GM19023 (cell line): ENCODE data around the gene PDZD4.

Experiments used
- ATAC-seq: cut with Tn5 transposase; IDR thresholded peaks from one replicate; pipeline ENCODE4 v1.9.1; 2021; ENCODE audit warnings: mild to moderate bottlenecking, moderate library complexity; ENCODE audit not compliant: unreplicated experiment

Gene PDZD4

GRCh38 chrX:153812220-153812619 is 18.1 kb downstream of the PDZD4 start:
- ATAC-seq: no peak

DNA sequence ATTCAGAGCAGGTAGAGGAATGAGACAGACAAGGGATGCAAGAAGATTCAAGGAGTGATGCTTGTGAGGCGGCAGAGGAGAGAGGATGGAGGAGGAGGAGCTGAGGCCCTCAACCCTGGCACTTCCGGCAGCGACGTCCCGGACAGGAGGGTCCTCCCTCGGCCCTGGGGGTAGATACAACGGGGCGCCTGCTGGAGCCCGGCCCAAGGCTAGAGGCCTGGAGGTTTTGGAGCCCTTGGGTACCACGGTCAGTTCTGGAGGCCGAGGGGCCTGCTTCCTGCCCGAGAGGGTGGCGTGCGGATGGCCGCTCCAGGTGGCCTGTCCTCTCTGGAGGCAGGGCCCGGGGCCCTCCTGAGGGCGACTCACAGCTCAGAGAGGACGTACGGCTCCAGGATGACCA is 22.4 kb downstream of the PDZD4 start:
- ATAC-seq: no peak

DNA sequence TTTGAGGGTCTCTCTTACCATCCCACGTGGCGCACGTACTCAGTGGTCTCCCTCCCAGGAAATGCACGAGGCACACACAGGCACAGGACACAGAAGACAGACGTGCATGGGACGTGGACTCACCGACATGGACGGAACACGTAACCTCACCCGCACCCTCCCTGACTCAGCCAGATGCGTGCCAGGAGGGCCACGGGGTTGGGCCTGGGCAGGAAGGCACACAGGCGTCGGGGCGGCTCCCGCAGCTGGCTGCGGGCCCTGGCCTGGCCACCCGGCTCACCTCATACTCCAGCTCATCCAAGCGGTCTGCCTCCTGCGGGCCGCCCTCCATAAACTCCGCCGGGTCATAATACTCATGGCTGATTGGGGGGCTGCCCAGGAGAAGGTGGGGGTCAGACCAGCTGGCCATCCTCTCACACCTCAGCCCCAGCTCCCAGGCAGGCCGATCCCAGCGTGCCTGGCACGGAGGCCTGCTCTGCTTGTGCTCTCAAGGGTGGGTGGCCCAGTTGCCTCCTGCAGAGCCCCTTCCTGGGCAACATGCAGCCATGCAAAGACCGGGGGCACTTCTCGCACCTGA is 23.3 kb downstream of the PDZD4 start:
- no peak for ATAC-seq

- no peak for ATAC-seq
These were observed 24.9 kb downstream of the PDZD4 start for GRCh38 chrX:153805436-153805835.

DNA sequence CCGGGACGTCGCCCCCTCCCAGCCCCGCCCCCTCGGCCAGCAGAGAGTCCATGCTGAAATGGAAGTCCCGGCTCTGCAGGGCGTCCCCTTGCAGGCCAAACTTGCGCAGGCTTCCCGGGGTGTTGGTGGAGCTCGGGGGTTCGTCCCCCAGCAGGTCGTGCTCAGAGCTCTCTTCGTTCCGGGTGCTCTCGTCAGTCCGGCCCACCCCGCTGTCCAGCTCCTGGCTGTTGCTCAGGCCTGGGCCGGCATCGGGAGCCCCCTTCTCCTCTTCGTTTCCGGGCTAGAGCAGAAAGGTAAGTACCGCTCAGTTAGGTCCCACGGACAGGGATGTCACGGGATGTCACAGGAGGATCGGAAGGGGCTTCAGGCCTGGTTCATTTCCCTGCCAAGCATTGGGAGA is 25.7 kb downstream of the PDZD4 start:
- ATAC-seq: no peak

DNA sequence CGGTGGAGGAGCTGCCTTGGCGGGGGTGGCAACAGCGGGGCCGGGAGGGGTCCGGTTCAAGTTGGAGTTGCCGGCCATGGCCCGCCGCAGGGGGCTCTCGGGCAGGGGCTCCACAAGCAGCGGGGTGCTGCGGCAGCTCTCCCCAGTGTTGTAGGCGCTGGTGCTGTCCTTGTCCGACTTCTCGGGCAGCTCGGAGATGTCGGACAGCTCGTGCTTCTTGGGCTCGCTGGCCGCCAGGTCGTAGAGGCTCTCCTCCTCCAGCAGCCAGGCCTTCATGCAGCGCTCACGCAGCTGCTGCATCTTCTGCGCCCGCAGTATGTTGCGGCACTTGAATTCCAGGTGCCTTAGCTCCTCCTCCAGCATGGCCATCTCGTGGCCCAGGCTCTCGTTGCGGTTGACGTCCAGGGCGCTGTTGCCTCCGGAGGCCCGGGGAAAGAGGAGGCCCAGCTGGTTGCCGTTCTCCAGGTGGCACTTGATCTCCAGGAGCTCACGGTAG is 26.2 kb downstream of the PDZD4 start:
- no peak for ATAC-seq

DNA sequence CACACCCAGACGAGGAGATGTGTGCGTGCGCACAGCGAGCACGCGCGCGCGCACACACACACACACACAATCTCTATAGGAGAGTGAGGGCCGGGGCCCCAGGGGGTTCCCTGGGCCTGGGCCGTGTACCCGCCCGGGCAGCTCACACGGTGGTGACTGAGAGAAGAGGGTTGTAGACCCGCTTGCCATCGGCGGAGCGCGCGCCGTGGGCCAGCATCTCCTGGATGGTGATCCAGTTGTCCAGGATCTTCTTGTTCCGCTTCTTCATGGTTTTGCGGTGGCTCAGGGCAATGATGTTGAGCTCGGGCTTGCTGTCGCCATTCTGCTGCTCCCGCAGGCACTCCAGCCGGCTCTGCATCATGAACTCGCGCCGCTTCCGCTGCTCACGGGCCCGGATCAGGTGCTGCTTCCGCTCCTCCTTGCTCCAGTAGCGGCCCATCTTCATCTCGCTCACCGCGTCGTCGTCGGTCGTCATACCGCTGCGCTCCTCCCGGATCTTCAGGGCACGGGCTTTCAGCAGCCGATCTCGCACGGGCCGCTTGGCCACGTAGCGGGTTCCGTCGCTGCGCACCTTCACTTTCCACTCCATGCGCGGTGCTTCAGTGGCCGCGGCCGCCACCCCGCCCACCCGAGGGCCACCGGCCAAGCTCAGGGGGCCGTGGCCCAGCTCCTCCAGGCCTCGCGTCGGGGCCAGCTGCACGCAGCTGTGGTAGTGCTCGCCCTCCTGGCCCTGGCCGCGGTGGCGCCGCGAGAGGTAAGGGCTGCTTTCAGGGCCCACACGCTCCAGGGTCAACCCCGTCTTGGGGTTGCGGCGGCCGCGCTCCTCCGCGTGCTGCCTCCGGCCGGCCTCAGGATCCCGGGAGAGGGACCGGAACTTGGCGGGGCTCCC is 26.9 kb downstream of the PDZD4 start:
- ATAC-seq: no peak

DNA sequence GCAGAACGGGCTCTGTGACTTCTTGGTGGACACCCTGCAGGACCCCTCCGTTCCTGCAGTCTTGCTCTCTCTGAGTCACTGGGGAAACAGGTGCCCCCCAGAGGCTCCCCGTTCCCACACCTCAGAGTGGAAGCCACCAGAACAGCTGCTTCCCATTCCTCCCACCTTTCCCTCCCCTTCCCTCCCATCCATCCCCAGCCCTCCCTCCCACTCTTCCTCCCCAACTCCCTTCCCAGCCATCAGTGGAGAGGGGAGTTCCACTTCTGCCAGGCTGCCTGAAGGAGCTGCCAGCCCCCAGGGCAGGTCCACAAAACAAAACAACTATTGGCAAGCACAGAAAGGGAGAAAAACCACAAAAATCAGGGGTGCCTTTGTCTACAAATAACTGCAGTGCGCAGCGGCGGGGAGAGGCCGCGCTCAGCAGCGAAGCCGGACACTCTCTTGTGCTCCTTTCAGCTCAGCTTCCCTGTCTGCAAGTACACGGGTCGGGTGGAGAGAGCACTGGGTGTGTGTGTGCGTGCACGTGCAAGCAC is 27.8 kb downstream of the PDZD4 start:
- ATAC-seq: no peak

- no peak for ATAC-seq
These were observed 28.7 kb downstream of the PDZD4 start for GRCh38 chrX:153801669-153802068.

DNA sequence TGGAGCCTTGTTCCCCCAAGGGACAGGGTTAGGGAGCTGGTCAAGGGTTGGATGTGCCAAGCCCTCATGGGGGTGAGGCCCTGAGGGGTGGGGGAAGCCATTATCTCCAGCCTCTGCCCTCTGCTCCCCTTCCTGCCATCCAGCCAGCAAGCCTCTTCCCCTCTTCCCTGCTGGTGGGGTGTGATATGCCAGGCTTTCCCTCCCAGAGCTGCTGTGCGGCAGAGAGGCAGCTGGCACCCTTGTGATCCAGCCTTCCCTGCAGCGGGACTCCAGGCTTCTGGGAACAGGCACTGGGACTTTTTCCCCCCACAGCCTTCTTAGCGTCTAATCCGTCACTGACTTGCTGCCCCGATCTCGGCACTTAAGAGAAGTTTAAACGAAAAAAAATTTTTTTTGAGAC is 29.6 kb downstream of the PDZD4 start:
- ATAC-seq: no peak

- no peak for ATAC-seq
These were observed 30.1 kb downstream of the PDZD4 start for GRCh38 chrX:153800177-153800722.

- no peak for ATAC-seq
These were observed 31.0 kb downstream of the PDZD4 start for GRCh38 chrX:153799326-153799725.

DNA sequence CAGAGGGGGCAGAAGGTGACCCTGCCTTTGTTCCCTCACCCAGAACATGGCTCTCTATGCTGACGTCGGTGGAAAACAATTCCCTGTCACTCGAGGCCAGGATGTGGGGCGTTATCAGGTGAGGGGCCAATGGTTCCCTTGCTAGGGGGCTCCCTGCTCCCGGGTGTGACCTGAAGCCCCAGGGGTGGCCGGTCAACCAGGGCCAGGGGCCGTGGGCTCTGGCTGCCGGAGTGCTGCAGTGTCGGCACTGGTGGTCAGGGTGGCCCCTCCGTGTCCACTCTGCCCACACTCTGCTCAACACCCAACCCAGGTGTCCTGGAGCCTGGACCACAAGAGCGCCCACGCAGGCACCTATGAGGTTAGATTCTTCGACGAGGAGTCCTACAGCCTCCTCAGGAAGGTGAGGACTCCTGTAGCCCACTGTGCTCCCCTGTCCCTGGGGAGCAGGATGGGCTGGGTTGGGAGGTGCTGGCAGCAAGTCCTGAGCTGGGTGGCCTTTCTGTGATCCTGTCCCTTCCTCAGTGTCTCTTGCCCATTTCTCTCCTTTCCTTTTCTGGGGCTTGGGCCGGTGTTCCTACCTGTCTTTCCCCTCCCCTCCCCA is 32.8 kb downstream of the PDZD4 start:
- no peak for ATAC-seq

DNA sequence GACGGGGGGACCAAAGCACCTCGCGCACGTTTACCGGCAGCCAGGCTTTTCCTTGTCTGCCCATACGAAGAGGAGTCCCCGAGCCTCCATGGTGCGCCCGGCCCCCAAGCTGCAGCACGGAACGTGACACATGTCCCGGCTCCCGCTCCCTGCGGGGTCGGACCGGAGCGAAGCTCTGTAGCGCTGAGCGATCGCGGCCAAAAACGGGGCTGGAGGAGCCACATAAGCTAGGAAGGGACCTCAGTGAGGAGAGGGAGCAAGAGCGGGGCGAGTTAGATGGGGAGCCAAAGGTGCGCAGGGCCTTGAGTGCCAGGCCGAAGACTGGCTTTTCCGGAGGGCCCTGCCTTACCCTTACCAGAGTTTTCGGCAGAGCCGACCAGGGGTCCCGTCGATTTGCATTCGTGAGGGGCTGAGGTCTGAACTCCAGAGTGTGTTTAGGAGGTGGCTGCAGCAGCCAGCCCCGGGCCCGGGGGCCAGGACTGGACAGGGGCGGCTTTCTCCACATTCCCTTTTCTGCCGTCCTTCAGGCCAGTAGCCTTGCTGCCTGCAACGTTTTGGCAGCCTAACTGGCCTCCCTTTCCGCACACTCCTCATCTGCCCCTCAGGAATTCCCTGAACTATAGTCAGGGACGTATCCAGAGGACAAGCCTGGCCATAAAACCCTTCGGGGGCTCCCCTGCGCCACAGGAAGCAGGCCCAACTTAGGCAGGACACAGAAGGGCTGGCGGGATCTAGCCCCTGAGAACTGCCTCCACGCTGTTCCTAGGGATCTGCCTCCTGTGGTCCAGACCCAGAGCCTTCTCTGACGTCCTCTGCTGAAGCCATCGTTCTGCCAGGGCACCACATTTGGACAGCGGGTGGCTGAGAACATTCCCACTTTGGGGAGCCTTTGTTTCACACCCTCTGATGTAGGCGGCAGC is 35.2 kb downstream of the PDZD4 start:
- no peak for ATAC-seq

DNA sequence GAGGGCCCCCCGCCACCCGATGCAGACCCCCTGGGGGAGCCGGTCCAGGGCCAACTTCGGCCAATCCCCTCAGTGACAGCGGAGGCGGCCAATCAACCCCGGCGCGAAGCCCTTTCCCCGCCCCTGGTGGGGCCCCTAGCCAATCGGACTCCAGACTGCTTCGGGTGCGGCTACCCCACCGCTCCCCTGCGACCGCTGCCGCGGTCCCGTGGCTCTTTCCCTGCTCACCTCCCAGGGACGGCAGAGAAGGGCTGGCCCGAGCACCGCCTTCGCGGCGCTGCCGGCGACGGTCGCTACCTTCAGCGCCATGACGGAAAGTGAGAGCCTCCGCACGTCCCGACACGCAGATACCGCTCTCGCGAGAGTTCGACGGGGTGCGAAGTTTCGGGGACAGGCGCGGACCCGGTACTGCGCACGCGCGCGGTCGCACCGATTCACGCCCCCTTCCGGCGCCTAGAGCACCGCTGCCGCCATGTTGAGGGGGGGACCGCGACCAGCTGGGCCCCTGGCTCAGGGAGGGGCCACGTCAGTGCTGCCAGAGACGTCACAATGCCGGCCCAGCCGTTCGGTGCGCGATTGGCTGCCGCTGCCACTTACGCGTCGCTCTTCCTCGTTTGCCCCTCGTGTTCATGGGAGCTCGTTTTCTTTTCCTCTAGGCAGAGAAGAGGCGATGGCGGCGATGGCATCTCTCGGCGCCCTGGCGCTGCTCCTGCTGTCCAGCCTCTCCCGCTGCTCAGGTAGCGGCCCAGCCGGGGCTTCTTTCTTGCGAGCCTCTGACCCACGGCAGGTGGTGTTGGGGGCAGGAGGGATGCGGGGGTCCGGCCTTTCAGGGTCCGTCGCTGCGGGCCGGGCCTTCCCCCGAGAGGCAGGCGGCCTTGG is 36.1 kb downstream of the PDZD4 start, which contains the start of the genes IDH3G and SSR4:
Gene IDH3G, minus strand, starts transcription at position 358 of the 879 bp plus-strand sequence. Its CDS starts 49 bp downstream, at position 309.
Gene SSR4, plus strand, starts transcription at position 651 of the 879 bp plus-strand sequence. Its CDS starts 20 bp downstream, at position 671.
- ATAC-seq: peak; percentile 89

DNA sequence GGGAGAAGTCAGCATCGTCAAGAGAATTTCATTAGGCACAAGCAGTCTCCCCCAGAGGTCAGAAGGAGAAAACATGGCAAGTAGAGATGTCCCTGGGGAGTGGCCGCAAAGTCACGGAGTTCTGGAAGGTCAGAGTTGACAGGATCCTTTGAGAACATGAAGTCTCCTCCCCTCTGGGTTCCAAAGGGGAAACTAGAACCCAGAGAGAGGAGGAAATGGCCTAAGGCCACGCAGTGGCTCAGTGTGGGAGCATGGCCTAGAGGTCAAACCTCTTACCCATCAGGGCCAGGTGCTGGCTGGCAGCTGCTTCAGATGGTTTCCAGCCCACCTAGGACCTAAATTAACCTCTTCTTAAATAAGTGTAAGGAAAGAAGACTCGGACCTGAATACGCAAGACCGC is 37.1 kb downstream of the PDZD4 start:
- no peak for ATAC-seq

DNA sequence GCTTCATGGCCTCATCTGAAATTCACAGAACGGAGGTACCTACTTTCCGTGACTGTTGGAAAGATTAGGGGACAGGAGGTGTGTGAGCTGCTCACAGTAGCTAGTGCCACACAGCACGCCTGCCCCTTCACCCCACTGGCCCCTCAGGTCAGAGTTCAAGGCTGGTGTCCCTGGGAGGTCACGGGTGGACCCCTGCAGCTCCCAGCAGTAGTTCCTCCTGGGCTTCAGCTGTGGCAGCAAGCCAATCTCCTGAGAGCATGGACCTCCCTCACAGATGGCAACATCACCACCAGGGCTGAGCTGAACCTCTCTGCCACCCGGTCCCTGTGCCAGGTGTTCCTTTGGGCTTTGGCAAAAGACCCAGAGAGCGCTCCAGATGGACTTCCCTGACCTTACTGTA is 38.0 kb downstream of the PDZD4 start:
- no peak for ATAC-seq

DNA sequence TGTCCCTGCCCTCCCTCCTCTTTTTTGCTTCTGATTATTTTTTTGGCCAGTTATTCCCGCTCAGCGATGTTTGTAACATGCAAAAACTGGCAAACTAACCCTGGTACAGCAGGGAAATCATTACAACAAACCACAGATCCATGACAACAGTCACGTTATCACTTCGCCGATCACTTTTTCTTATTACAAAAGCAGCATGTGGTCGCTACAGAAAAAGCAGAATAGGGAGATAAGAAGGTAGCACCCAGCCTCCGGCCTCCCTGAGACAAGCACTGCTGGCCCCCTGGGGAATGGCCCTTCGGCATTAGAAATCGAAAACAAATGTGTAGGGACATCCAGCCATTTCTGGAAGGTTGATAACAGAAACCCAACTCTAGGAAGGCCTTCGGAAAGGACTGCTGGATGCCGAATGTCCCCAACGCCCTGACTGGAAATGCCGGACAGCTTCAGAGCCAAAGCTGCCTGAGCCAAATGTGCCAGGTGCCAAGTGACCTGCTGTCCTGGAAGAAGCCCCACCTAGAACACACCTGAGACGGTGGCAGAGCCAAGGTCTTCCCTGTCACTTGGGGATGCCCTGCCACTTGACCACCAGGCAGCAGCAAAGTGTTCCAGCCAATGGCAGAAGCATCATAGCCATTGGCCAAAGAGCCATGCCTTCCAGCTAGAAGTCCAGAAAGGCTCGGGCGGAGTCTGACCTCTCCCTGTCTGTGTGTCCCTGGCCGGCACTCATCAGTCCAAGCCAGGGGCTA is 39.1 kb downstream of the PDZD4 start:
- no peak for ATAC-seq
